ENCODE measurements around the gene PKN2.
A peak's percentile ranks its signal among the peaks of the same experiment; 100 is the strongest.

The PKN2 gene

DNA sequence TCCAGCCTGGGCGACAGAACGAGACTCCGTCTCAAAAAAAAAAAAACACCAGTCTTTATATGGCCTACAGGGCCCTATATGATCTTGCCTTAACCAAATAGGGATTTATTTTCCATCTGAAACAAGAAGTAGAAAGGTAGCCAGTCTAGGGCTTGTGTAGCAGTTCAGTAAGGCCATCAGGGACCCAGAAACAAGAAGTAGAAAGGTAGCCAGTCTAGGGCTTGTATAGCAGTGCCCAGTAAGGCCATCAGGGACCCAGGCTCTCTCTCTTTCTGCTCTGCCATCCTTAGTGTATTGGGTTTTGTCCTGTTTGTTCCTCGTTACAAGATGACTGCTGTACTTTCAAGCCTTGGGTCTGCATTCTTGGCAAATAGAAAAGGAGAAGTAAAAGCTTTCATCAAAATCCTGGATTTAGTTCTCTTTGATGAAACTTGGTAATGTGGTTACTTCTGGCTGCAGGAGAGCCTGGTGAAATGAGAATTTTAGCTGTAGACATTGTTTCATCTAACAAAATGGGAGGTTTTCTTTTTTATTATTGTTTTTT lies 46.1 kb downstream of the PKN2 start:
- no peak overlapping the region for H2BK15ac ChIP-seq (ENCODE audit: low read length)
- no peak overlapping the region for H2AFZ ChIP-seq (ENCODE audit: low read length)
- WGBS, 2 donors (ENCODE audit: extremely low coverage in 2 of 2, insufficient read length in 2 of 2, insufficient replicate concordance in 1 of 2), result no CpG with 5 or more reads among the region's 4 CpGs
- H3K4ac ChIP-seq (ENCODE audit: low read length), result no peak overlapping the region
- H3K9ac ChIP-seq (ENCODE audit: low read depth, low read length, poor library complexity), result no peak overlapping the region
- no peak overlapping the region for H3K4me2 ChIP-seq (ENCODE audit: insufficient read depth, low read length, poor library complexity, severe bottlenecking)
- H2BK12ac ChIP-seq (ENCODE audit: low read length), result no peak overlapping the region
- no peak overlapping the region for H3K4me3 ChIP-seq (ENCODE audit: low read length in 2 of 2)
- H3K14ac ChIP-seq (ENCODE audit: low read length), result no peak overlapping the region
- H2BK120ac ChIP-seq (ENCODE audit: low read depth, low read length), result no peak overlapping the region
- no peak overlapping the region for H2BK5ac ChIP-seq (ENCODE audit: low read length)
- DNase-seq (ENCODE audit: low spot score), result no peak
- H3K9me3 ChIP-seq (replicated peaks in 1 of 2; ENCODE audit: control insufficient read depth in 2 of 2, insufficient read depth in 1 of 2, low read depth in 1 of 2, low read length in 2 of 2), result peaks cover 5 to 18% of the 10 kb centered on the region in 2 donors
- no peak overlapping the region for H3K23ac ChIP-seq (ENCODE audit: low read depth, low read length, poor library complexity)
- H3K4me1 ChIP-seq (ENCODE audit: control insufficient read depth in 2 of 2, insufficient read depth in 1 of 2, low read depth in 1 of 2, low read length in 2 of 2), result peaks cover 0 to 3% of the 10 kb centered on the region in 2 donors
- no peak overlapping the region for H4K91ac ChIP-seq (ENCODE audit: low read depth, low read length, poor library complexity)
- no peak overlapping the region for H3K18ac ChIP-seq (ENCODE audit: low read length)
- H4K8ac ChIP-seq (ENCODE audit: low read depth, low read length), result no peak overlapping the region
- no peaks in the 10 kb centered on the region for H3K79me1 ChIP-seq (ENCODE audit: low read depth, low read length)
- no peaks in the 10 kb centered on the region for H3K27me3 ChIP-seq (ENCODE audit: control insufficient read depth in 3 of 3, insufficient read depth in 3 of 3, low read depth in 1 of 3, low read length in 3 of 3)
- H3K27ac ChIP-seq (replicated peaks; ENCODE audit: low read length), result no peak overlapping the region
- H2AK5ac ChIP-seq (ENCODE audit: low read depth, low read length), result no peak overlapping the region
- peaks cover 0 to 17% of the 10 kb centered on the region in 2 donors for H3K36me3 ChIP-seq (replicated peaks in 1 of 2; ENCODE audit: control insufficient read depth in 2 of 2, insufficient read depth in 2 of 2, low read length in 2 of 2)

DNA sequence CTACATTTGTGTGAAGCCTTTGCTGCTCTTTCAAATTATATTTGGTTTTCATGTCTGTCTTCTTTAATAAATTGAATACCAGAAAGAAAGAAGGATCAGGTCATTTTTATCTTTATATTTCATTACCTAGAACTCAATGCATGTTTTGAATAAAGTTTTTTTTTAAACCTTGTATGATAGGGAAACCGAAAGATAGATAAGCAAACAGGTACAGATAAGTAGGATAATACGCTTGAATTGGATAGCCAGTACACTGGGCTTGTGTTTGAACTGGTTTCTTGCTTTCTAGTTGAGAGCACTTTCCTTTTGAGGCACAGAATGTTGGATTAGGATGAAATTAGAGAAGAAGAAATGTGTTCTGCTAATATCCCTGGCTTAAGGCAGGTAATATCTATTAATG lies 46.9 kb downstream of the PKN2 start:
- Histone ChIP-seq H3K4me1 (ENCODE audit: control insufficient read depth in 2 of 2, insufficient read depth in 1 of 2, low read depth in 1 of 2, low read length in 2 of 2) (peaks cover 0 to 3% of the 10 kb centered on the region in 2 donors), H2BK12ac (ENCODE audit: low read length) (no peak overlapping the region), H3K18ac (ENCODE audit: low read length) (no peak overlapping the region), H4K8ac (ENCODE audit: low read depth, low read length) (no peak overlapping the region), H3K14ac (ENCODE audit: low read length) (no peak overlapping the region), H2BK15ac (ENCODE audit: low read length) (no peak overlapping the region), H3K79me1 (ENCODE audit: low read depth, low read length) (no peaks in the 10 kb centered on the region), H3K27ac (replicated peaks; ENCODE audit: low read length) (no peak overlapping the region), H3K9me3 (replicated peaks in 1 of 2; ENCODE audit: control insufficient read depth in 2 of 2, insufficient read depth in 1 of 2, low read depth in 1 of 2, low read length in 2 of 2) (peaks cover 6 to 26% of the 10 kb centered on the region in 2 donors), H2BK5ac (ENCODE audit: low read length) (no peak overlapping the region), H4K91ac (ENCODE audit: low read depth, low read length, poor library complexity) (no peak overlapping the region), H3K23ac (ENCODE audit: low read depth, low read length, poor library complexity) (no peak overlapping the region), H3K36me3 (replicated peaks in 1 of 2; ENCODE audit: control insufficient read depth in 2 of 2, insufficient read depth in 2 of 2, low read length in 2 of 2) (peaks cover 0 to 17% of the 10 kb centered on the region in 2 donors), H2BK120ac (ENCODE audit: low read depth, low read length) (no peak overlapping the region), H3K27me3 (ENCODE audit: control insufficient read depth in 3 of 3, insufficient read depth in 3 of 3, low read depth in 1 of 3, low read length in 3 of 3) (no peaks in the 10 kb centered on the region), H3K9ac (ENCODE audit: low read depth, low read length, poor library complexity) (no peak overlapping the region), H2AFZ (ENCODE audit: low read length) (no peak overlapping the region), H3K4me3 (ENCODE audit: low read length in 2 of 2) (no peak overlapping the region), H2AK5ac (ENCODE audit: low read depth, low read length) (no peak overlapping the region), H3K4ac (ENCODE audit: low read length) (no peak overlapping the region), H3K4me2 (ENCODE audit: insufficient read depth, low read length, poor library complexity, severe bottlenecking) (peak overlapping the region; percentile 11)
- DNase-seq (ENCODE audit: low spot score), result no peak
- WGBS, 2 donors (ENCODE audit: extremely low coverage in 2 of 2, insufficient read length in 2 of 2, insufficient replicate concordance in 1 of 2), result no CpG with 5 or more reads among the region's 2 CpGs

DNA sequence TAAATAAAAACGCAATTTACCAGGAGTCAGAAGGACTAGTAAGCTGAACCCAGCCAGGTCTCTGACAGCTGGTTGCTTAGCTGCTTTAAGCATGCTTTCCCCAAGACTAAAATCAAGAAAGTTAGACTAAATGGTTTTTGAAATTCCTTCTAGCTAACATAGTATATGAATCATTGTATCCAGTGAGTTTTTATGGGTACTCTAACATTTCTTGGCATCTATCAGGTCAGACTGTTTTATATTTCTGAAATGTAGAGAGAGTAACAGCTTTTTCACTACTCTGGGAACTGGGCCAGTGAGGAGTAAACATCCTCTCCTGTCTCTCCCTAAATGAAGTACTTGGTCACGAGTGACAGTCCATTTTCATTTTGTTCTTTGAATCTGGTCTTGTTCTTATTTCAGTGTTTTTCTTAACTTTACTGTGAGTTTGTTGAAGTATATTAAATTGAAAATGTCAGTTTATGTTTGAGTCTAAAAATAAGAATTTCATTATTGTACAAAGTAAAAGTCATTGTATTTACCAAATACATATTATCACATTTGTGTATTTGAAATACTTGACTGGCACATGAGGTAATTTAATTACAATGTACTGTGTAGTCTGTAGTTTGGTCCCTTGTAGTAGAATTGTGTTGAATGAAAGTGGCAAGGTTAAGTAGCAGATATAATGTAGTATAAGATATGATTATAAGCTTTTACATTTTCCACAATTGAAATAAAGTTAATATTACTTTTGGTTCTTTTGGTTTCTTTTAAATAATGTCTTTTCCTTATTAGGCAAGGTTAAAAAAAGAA lies 47.6 kb downstream of the PKN2 start:
- no peak overlapping the region for H2BK5ac ChIP-seq (ENCODE audit: low read length)

DNA sequence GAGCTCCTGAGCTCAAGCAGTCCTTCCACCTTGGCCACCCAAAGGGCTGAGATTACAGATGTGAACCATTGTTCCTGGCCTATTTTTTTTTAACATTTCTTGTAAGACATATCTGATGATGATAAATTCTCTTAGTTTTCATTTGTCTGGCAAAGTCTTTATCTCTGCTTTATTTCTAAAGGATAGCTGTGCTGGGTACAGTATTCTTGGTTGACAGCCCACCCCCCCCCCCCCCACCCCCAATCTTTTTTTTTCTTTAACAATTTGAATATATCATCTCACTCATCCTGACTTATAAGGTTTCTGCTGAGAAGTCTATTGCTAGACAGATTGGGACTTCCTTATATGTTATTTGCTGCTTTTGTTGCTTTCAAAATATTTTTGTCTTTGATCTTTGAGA lies 51.3 kb downstream of the PKN2 start:
- H3K9ac ChIP-seq (ENCODE audit: low read depth, low read length, poor library complexity), result no peak overlapping the region

More for the DNA sequence above, 47.6 kb downstream of the PKN2 start:
- no peak overlapping the region for H3K14ac ChIP-seq (ENCODE audit: low read length)
- H3K27ac ChIP-seq (replicated peaks; ENCODE audit: low read length), result no peak overlapping the region
- no peak overlapping the region for H2AK5ac ChIP-seq (ENCODE audit: low read depth, low read length)
- H3K23ac ChIP-seq (ENCODE audit: low read depth, low read length, poor library complexity), result no peak overlapping the region
- H4K91ac ChIP-seq (ENCODE audit: low read depth, low read length, poor library complexity), result no peak overlapping the region
- peaks cover 8 to 32% of the 10 kb centered on the region in 2 donors for H3K9me3 ChIP-seq (replicated peaks in 1 of 2; ENCODE audit: control insufficient read depth in 2 of 2, insufficient read depth in 1 of 2, low read depth in 1 of 2, low read length in 2 of 2)
- H3K4me1 ChIP-seq (ENCODE audit: control insufficient read depth in 2 of 2, insufficient read depth in 1 of 2, low read depth in 1 of 2, low read length in 2 of 2), result peaks cover 0 to 3% of the 10 kb centered on the region in 2 donors
- no peak for DNase-seq (ENCODE audit: low spot score)
- no peak overlapping the region for H3K4ac ChIP-seq (ENCODE audit: low read length)
- H2BK120ac ChIP-seq (ENCODE audit: low read depth, low read length), result no peak overlapping the region
- H2AFZ ChIP-seq (ENCODE audit: low read length), result no peak overlapping the region
- H3K4me3 ChIP-seq (ENCODE audit: low read length in 2 of 2), result no peak overlapping the region
- H4K8ac ChIP-seq (ENCODE audit: low read depth, low read length), result no peak overlapping the region
- H3K4me2 ChIP-seq (ENCODE audit: insufficient read depth, low read length, poor library complexity, severe bottlenecking), result no peak overlapping the region
- H3K36me3 ChIP-seq (replicated peaks in 1 of 2; ENCODE audit: control insufficient read depth in 2 of 2, insufficient read depth in 2 of 2, low read length in 2 of 2), result peaks cover 0 to 20% of the 10 kb centered on the region in 2 donors
- no peak overlapping the region for H2BK15ac ChIP-seq (ENCODE audit: low read length)
- peaks cover 3% of the 10 kb centered on the region for H3K79me1 ChIP-seq (ENCODE audit: low read depth, low read length)
- H3K18ac ChIP-seq (ENCODE audit: low read length), result no peak overlapping the region
- no CpG with 5 or more reads among the region's 2 CpGs for WGBS, 2 donors (ENCODE audit: extremely low coverage in 2 of 2, insufficient read length in 2 of 2, insufficient replicate concordance in 1 of 2)
- no peaks in the 10 kb centered on the region for H3K27me3 ChIP-seq (ENCODE audit: control insufficient read depth in 3 of 3, insufficient read depth in 3 of 3, low read depth in 1 of 3, low read length in 3 of 3)
- H2BK12ac ChIP-seq (ENCODE audit: low read length), result no peak overlapping the region
- no peak overlapping the region for H3K9ac ChIP-seq (ENCODE audit: low read depth, low read length, poor library complexity)

More for the DNA sequence above, 51.3 kb downstream of the PKN2 start:
- no peak overlapping the region for H3K4me2 ChIP-seq (ENCODE audit: insufficient read depth, low read length, poor library complexity, severe bottlenecking)
- H2BK15ac ChIP-seq (ENCODE audit: low read length), result no peak overlapping the region
- H2AK5ac ChIP-seq (ENCODE audit: low read depth, low read length), result no peak overlapping the region
- no peak overlapping the region for H2AFZ ChIP-seq (ENCODE audit: low read length)
- H4K91ac ChIP-seq (ENCODE audit: low read depth, low read length, poor library complexity), result no peak overlapping the region
- H4K8ac ChIP-seq (ENCODE audit: low read depth, low read length), result no peak overlapping the region
- peaks cover 0 to 5% of the 10 kb centered on the region in 2 donors for H3K36me3 ChIP-seq (replicated peaks in 1 of 2; ENCODE audit: control insufficient read depth in 2 of 2, insufficient read depth in 2 of 2, low read length in 2 of 2)
- no peak overlapping the region for H3K14ac ChIP-seq (ENCODE audit: low read length)
- no peak overlapping the region for H2BK12ac ChIP-seq (ENCODE audit: low read length)
- H3K4ac ChIP-seq (ENCODE audit: low read length), result no peak overlapping the region
- H3K4me3 ChIP-seq (ENCODE audit: low read length in 2 of 2), result no peak overlapping the region
- no peak for DNase-seq (ENCODE audit: low spot score)
- no peaks in the 10 kb centered on the region for H3K27me3 ChIP-seq (ENCODE audit: control insufficient read depth in 3 of 3, insufficient read depth in 3 of 3, low read depth in 1 of 3, low read length in 3 of 3)
- H3K79me1 ChIP-seq (ENCODE audit: low read depth, low read length), result peaks cover 6% of the 10 kb centered on the region
- no peaks in the 10 kb centered on the region for H3K4me1 ChIP-seq (ENCODE audit: control insufficient read depth in 2 of 2, insufficient read depth in 1 of 2, low read depth in 1 of 2, low read length in 2 of 2)
- no peak overlapping the region for H3K27ac ChIP-seq (replicated peaks; ENCODE audit: low read length)
- H2BK5ac ChIP-seq (ENCODE audit: low read length), result no peak overlapping the region
- peaks cover 13 to 41% of the 10 kb centered on the region in 2 donors for H3K9me3 ChIP-seq (replicated peaks in 1 of 2; ENCODE audit: control insufficient read depth in 2 of 2, insufficient read depth in 1 of 2, low read depth in 1 of 2, low read length in 2 of 2)
- H2BK120ac ChIP-seq (ENCODE audit: low read depth, low read length), result no peak overlapping the region
- H3K23ac ChIP-seq (ENCODE audit: low read depth, low read length, poor library complexity), result no peak overlapping the region
- no peak overlapping the region for H3K18ac ChIP-seq (ENCODE audit: low read length)

Measured in neuronal stem cell (in vitro differentiated cells).